ENCODE measurements around the gene PPP6R3.

- TF ChIP-seq POLR2A (IDR thresholded peaks at IDR 0.05) (no peak), CTCF (IDR thresholded peaks at IDR 0.05) (no peak)
These were observed 27.7 kb upstream of the PPP6R3 start for GRCh38 chr11:68432874-68433273.
